NCI-H2029 treated with DMSO at 0.1 percent for 48 hours (cell line): Measurements from ENCODE around the gene LCLAT1.

ENCODE experiments used
- DNase-seq: peaks from one replicate; lab custom pipeline; 2025; lab: John Stamatoyannopoulos, UW

The LCLAT1 gene

GRCh38 chr2:30514848-30515435 is 67.9 kb downstream of the LCLAT1 start:
- no peak for DNase-seq

GRCh38 chr2:30516166-30516565 is 69.1 kb downstream of the LCLAT1 start:
- DNase-seq = no peak

GRCh38 chr2:30519796-30520195 is 72.8 kb downstream of the LCLAT1 start:
- no peak for DNase-seq

- no peak for DNase-seq
Observed at GRCh38 chr2:30522421-30522820, 75.4 kb downstream of the LCLAT1 start.

GRCh38 chr2:30527411-30527810 is 80.4 kb downstream of the LCLAT1 start:
- DNase-seq = no peak

- no peak for DNase-seq
Observed at GRCh38 chr2:30527859-30528258, 80.8 kb downstream of the LCLAT1 start.

GRCh38 chr2:30530346-30530745 is 83.3 kb downstream of the LCLAT1 start:
- DNase-seq = no peak

- DNase-seq = no peak
Observed at GRCh38 chr2:30541680-30542079, 94.6 kb downstream of the LCLAT1 start.

- no peak for DNase-seq
Observed at GRCh38 chr2:30545875-30546274, 98.8 kb downstream of the LCLAT1 start.

- no peak for DNase-seq
Observed at GRCh38 chr2:30548386-30548785, 101.3 kb downstream of the LCLAT1 start.

GRCh38 chr2:30549096-30549495 is 102.0 kb downstream of the LCLAT1 start:
- DNase-seq = no peak

- no peak for DNase-seq
Observed at GRCh38 chr2:30559544-30560275, 112.7 kb downstream of the LCLAT1 start.

- no peak for DNase-seq
Observed at GRCh38 chr2:30561349-30561748, 114.3 kb downstream of the LCLAT1 start.

- no peak for DNase-seq
Observed at GRCh38 chr2:30565851-30566358, 118.9 kb downstream of the LCLAT1 start.

- no peak for DNase-seq
Observed at GRCh38 chr2:30566631-30567030, 119.6 kb downstream of the LCLAT1 start.

GRCh38 chr2:30567317-30567716 is 120.3 kb downstream of the LCLAT1 start:
- no peak for DNase-seq

- no peak for DNase-seq
Observed at GRCh38 chr2:30569946-30570345, 122.9 kb downstream of the LCLAT1 start.

GRCh38 chr2:30577151-30577550 is 130.1 kb downstream of the LCLAT1 start:
- DNase-seq = no peak

GRCh38 chr2:30580391-30580790 is 133.3 kb downstream of the LCLAT1 start:
- no peak for DNase-seq

- no peak for DNase-seq
Observed at GRCh38 chr2:30582521-30582920, 135.5 kb downstream of the LCLAT1 start.

- no peak for DNase-seq
Observed at GRCh38 chr2:30583204-30583749, 136.2 kb downstream of the LCLAT1 start.

- DNase-seq = no peak
Observed at GRCh38 chr2:30584116-30584515, 137.1 kb downstream of the LCLAT1 start.

GRCh38 chr2:30588994-30589393 is 141.9 kb downstream of the LCLAT1 start:
- DNase-seq = no peak
